Measurements from ENCODE around the gene EXOG.

EXOG gene

DNA sequence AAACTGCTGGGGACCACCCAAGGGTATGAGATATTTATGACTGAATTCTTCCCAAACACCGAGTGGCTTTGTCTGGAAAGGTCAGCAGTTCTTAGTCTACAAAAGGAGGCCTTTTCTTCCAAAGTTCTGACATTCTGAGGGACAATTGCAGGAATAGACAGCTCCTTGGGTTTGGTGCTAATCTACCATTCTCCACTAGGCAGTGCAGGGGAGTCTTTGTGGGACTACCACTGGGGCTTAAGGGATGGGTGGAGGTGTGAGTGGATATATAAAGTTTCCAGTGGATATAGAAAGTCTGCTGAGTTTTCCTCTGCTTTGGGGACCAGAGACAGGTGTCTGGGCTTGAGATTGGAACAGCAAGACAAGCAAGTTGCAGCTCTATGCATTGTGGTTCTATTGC lies 62.7 kb downstream of the EXOG start:
- TF ChIP-seq, protein P1, sequence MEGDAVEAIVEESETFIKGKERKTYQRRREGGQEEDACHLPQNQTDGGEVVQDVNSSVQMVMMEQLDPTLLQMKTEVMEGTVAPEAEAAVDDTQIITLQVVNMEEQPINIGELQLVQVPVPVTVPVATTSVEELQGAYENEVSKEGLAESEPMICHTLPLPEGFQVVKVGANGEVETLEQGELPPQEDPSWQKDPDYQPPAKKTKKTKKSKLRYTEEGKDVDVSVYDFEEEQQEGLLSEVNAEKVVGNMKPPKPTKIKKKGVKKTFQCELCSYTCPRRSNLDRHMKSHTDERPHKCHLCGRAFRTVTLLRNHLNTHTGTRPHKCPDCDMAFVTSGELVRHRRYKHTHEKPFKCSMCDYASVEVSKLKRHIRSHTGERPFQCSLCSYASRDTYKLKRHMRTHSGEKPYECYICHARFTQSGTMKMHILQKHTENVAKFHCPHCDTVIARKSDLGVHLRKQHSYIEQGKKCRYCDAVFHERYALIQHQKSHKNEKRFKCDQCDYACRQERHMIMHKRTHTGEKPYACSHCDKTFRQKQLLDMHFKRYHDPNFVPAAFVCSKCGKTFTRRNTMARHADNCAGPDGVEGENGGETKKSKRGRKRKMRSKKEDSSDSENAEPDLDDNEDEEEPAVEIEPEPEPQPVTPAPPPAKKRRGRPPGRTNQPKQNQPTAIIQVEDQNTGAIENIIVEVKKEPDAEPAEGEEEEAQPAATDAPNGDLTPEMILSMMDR (IDR thresholded peaks at IDR 0.05; ENCODE audit: insufficient read depth, low read length, poor library complexity, severe bottlenecking), result no peak
- TF ChIP-seq EZH2phosphoT487 (conservative IDR thresholded peaks at IDR 0.05; ENCODE audit: low read length), result no peak
- H3F3A ChIP-seq (ENCODE audit: insufficient read depth), result no peaks in the 10 kb centered on the region
- H3K4me2 ChIP-seq (ENCODE audit: low read depth, low read length, poor library complexity, severe bottlenecking), result no peak overlapping the region
- no peaks in the 10 kb centered on the region for H3K79me2 ChIP-seq (ENCODE audit: insufficient read depth, low read length)
- H3K9me2 ChIP-seq (replicated peaks; ENCODE audit: insufficient read depth, low read length), result no peaks in the 10 kb centered on the region
- no peaks in the 10 kb centered on the region for H3K9me3 ChIP-seq (ENCODE audit: insufficient read depth, low read length)
- H2AFZ ChIP-seq (ENCODE audit: low read depth, low read length, severe bottlenecking), result no peak overlapping the region
- H3K27me3 ChIP-seq (ENCODE audit: low read length), result no peaks in the 10 kb centered on the region
- H3K9ac ChIP-seq (ENCODE audit: low read length), result no peak overlapping the region
- no peaks in the 10 kb centered on the region for H3K36me3 ChIP-seq (ENCODE audit: low read length)
- H3K27ac ChIP-seq (ENCODE audit: low read depth, low read length), result no peak overlapping the region
- no peaks in the 10 kb centered on the region for H4K20me1 ChIP-seq (ENCODE audit: low read depth, low read length)
- no peak overlapping the region for H3K4me3 ChIP-seq (ENCODE audit: insufficient read depth, low read length, poor library complexity, severe bottlenecking)

DNA sequence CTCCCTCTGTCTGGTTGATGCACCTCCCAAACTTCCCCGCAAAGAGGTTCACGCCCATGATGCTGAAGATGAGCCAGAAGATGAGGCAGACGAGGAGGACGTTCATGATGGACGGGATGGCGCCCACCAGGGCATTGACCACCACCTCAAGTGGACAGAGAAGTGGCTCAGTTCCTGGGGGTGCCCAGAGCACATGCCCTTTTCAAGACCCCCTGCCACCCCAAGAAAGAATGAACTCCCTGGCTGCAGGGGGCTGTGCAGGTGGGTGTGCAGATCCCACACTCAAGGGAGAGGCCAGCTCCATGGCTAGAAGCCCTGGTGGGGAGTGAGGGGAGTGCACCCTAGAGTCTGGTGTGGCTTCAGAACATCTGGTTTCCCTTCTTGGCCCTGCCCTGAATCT lies 64.1 kb downstream of the EXOG start:
- Histone ChIP-seq H3K9ac (ENCODE audit: low read length) (no peak overlapping the region), H3K4me3 (ENCODE audit: insufficient read depth, low read length, poor library complexity, severe bottlenecking) (no peak overlapping the region), H3K9me3 (ENCODE audit: insufficient read depth, low read length) (no peaks in the 10 kb centered on the region), H3K9me2 (replicated peaks; ENCODE audit: insufficient read depth, low read length) (no peaks in the 10 kb centered on the region), H2AFZ (ENCODE audit: low read depth, low read length, severe bottlenecking) (no peak overlapping the region), H4K20me1 (ENCODE audit: low read depth, low read length) (no peaks in the 10 kb centered on the region), H3K27me3 (ENCODE audit: low read length) (no peaks in the 10 kb centered on the region), H3K4me2 (ENCODE audit: low read depth, low read length, poor library complexity, severe bottlenecking) (no peak overlapping the region), H3K36me3 (ENCODE audit: low read length) (no peaks in the 10 kb centered on the region), H3F3A (ENCODE audit: insufficient read depth) (no peaks in the 10 kb centered on the region), H3K27ac (ENCODE audit: low read depth, low read length) (no peak overlapping the region), H3K79me2 (ENCODE audit: insufficient read depth, low read length) (no peaks in the 10 kb centered on the region)
- TF ChIP-seq, protein P1 (IDR thresholded peaks at IDR 0.05; ENCODE audit: insufficient read depth, low read length, poor library complexity, severe bottlenecking), result no peak
- no peak for TF ChIP-seq EZH2phosphoT487 (conservative IDR thresholded peaks at IDR 0.05; ENCODE audit: low read length)

DNA sequence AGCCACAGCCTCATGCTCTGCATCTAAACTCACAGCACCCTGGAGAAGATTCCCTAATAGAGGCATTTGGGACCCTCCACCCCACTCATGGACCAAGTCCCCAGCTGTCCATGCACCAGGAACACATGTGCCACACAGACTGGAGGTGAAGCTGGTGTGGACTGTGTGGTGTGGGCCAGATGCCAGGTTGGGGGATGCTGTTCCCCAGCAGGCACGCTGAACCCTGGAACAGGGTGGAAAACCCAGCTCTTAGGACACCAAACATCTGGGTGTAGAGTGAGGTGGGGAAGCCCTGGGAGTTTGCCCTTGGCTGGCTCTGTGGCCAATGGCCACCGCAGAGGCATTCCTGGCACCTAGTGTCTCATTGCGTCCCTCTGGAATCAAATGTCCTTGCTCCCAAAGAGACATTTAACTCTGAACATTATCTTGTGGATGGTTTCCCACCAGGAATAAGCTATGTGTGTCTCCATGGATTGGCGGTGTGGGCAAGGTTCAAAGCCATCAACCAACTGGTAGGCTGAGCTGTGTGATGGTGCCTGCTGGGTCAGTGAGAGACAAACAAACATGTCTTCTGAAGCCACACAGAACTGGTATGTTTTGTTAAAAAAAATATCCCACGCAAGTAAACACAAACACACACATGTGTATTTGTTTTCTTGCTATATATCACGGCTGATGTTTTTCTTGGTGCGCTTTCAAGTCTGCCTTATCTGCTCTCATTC lies 65.0 kb downstream of the EXOG start:
- no peaks in the 10 kb centered on the region for H3K9me2 ChIP-seq (replicated peaks; ENCODE audit: insufficient read depth, low read length)
- no peaks in the 10 kb centered on the region for H3F3A ChIP-seq (ENCODE audit: insufficient read depth)
- no peaks in the 10 kb centered on the region for H4K20me1 ChIP-seq (ENCODE audit: low read depth, low read length)
- no peak overlapping the region for H3K4me2 ChIP-seq (ENCODE audit: low read depth, low read length, poor library complexity, severe bottlenecking)
- no peak overlapping the region for H3K4me3 ChIP-seq (ENCODE audit: insufficient read depth, low read length, poor library complexity, severe bottlenecking)
- no peaks in the 10 kb centered on the region for H3K36me3 ChIP-seq (ENCODE audit: low read length)
- no peak overlapping the region for H3K27ac ChIP-seq (ENCODE audit: low read depth, low read length)
- H3K9ac ChIP-seq (ENCODE audit: low read length), result no peak overlapping the region
- no peaks in the 10 kb centered on the region for H3K79me2 ChIP-seq (ENCODE audit: insufficient read depth, low read length)
- no peak overlapping the region for H2AFZ ChIP-seq (ENCODE audit: low read depth, low read length, severe bottlenecking)
- no peaks in the 10 kb centered on the region for H3K27me3 ChIP-seq (ENCODE audit: low read length)
- TF ChIP-seq, protein P1 (IDR thresholded peaks at IDR 0.05; ENCODE audit: insufficient read depth, low read length, poor library complexity, severe bottlenecking), result no peak
- no peak for TF ChIP-seq EZH2phosphoT487 (conservative IDR thresholded peaks at IDR 0.05; ENCODE audit: low read length)
- no peaks in the 10 kb centered on the region for H3K9me3 ChIP-seq (ENCODE audit: insufficient read depth, low read length)

Data from SU-DHL-6 (cell line).